Mammary epithelial cell (primary cell): Measurements from ENCODE around the gene C18orf63.

Experiments
- CTCF ChIP-seq, 2 donors: IDR thresholded peaks in 1 of 2; conservative IDR thresholded peaks in 1 of 2; 2 replicates each; pipeline ENCODE4 v1.5.1; 2011 to 2012; ENCODE audit warnings: inconsistent platforms in 2 of 2, low read length in 2 of 2, mild to moderate bottlenecking in 2 of 2, control low read depth in 1 of 2, low read depth in 1 of 2; ENCODE audit not compliant: insufficient read depth in 1 of 2; ENCODE audit errors: extremely low read depth in 1 of 2
- EZH2 ChIP-seq: IDR thresholded peaks from 2 replicates; pipeline ENCODE4 v1.6.1; 2012; ENCODE audit warnings: low read length, inconsistent platforms, borderline replicate concordance

GRCh38 chr18:74278058-74278457, 37.6 kb upstream of the C18orf63 start:
- TF ChIP-seq CTCF (conservative IDR thresholded peaks at IDR 0.05 in 1 of 2, IDR thresholded peaks at IDR 0.05 in 1 of 2; ENCODE audit: extremely low read depth in 1 of 2, insufficient read depth in 1 of 2, low read depth in 1 of 2, low read length in 2 of 2) (no peak), EZH2 (no peak)
